ENCODE data around the gene PDGFD. TPM values are rescaled to one million over a fixed set of nuclear protein-coding genes. Genes with fewer than 3 reads are reported as not detected.

The PDGFD gene
- total RNA-seq, 2 experiments from 2014 or later = 0.11 to 0.13 TPM

- POLR2A ChIA-PET = no interaction called here
- CTCF ChIA-PET = interaction anchor here (0.5 to 0.6 kb wide), 2 partner anchors 24 to 706 kb away, joined by 3 to 4 read pairs; no protein-coding TSS in a partner anchor
These were observed 154.2 kb downstream of the PDGFD start for GRCh38 chr11:104009744-104010143.

- ChIA-PET CTCF (no interaction called here), POLR2A (no interaction called here)
These were observed 158.6 kb downstream of the PDGFD start for GRCh38 chr11:104005234-104005855.

- CTCF ChIA-PET = no interaction called here
- POLR2A ChIA-PET = no interaction called here
These were observed 160.5 kb downstream of the PDGFD start for GRCh38 chr11:104003491-104003890.

GRCh38 chr11:104001561-104002056 is 162.3 kb downstream of the PDGFD start:
- CTCF ChIA-PET = no interaction called here
- POLR2A ChIA-PET = no interaction called here

- ChIA-PET CTCF (no interaction called here), POLR2A (no interaction called here)
These were observed 163.1 kb downstream of the PDGFD start for GRCh38 chr11:104000798-104001197.

GRCh38 chr11:103998826-103999508 is 165.0 kb downstream of the PDGFD start:
- POLR2A ChIA-PET = no interaction called here
- CTCF ChIA-PET = no interaction called here

GRCh38 chr11:103997082-103997481 is 166.9 kb downstream of the PDGFD start:
- ChIA-PET POLR2A (no interaction called here), CTCF (interaction anchor here (1.4 kb wide), 1 partner anchor 18 kb away, joined by 3 read pairs; no protein-coding TSS in a partner anchor)

GRCh38 chr11:103995896-103996295 is 168.1 kb downstream of the PDGFD start:
- POLR2A ChIA-PET = no interaction called here
- CTCF ChIA-PET = no interaction called here

GRCh38 chr11:103994518-103994917 is 169.4 kb downstream of the PDGFD start:
- CTCF ChIA-PET = no interaction called here
- POLR2A ChIA-PET = no interaction called here

- CTCF ChIA-PET = no interaction called here
- POLR2A ChIA-PET = no interaction called here
These were observed 169.9 kb downstream of the PDGFD start for GRCh38 chr11:103994094-103994493.

- ChIA-PET POLR2A (no interaction called here), CTCF (no interaction called here)
These were observed 170.4 kb downstream of the PDGFD start for GRCh38 chr11:103993507-103993906.

- POLR2A ChIA-PET = no interaction called here
- CTCF ChIA-PET = no interaction called here
These were observed 175.4 kb downstream of the PDGFD start for GRCh38 chr11:103988595-103988969.

- CTCF ChIA-PET = no interaction called here
- POLR2A ChIA-PET = no interaction called here
These were observed 176.0 kb downstream of the PDGFD start for GRCh38 chr11:103987629-103988594.

GRCh38 chr11:103985041-103985440 is 178.9 kb downstream of the PDGFD start:
- POLR2A ChIA-PET = no interaction called here

GRCh38 chr11:103980108-103980507 is 183.8 kb downstream of the PDGFD start:
- POLR2A ChIA-PET = no interaction called here
- CTCF ChIA-PET = no interaction called here

More at GRCh38 chr11:103985041-103985440, 178.9 kb downstream of the PDGFD start:
- CTCF ChIA-PET = interaction anchor here (1.0 kb wide), 1 partner anchor 25 kb away, joined by 4 read pairs; no protein-coding TSS in a partner anchor

- CTCF ChIA-PET = interaction anchor here (1.2 kb wide), 1 partner anchor 19 kb away, joined by 3 read pairs; no protein-coding TSS in a partner anchor
- POLR2A ChIA-PET = no interaction called here
These were observed 185.0 kb downstream of the PDGFD start for GRCh38 chr11:103978616-103979595.

- CTCF ChIA-PET = no interaction called here
- POLR2A ChIA-PET = no interaction called here
These were observed 191.9 kb downstream of the PDGFD start for GRCh38 chr11:103972013-103972412.

- POLR2A ChIA-PET = no interaction called here
- CTCF ChIA-PET = no interaction called here
These were observed 193.2 kb downstream of the PDGFD start for GRCh38 chr11:103970701-103971249.

- CTCF ChIA-PET = no interaction called here
These were observed 195.3 kb downstream of the PDGFD start for GRCh38 chr11:103968685-103969084.

More at GRCh38 chr11:103968685-103969084, 195.3 kb downstream of the PDGFD start:
- POLR2A ChIA-PET = no interaction called here

Data from activated CD8-positive, alpha-beta memory T cell treated with anti-CD3 and anti-CD28 coated beads for 36 hours (primary cell).